HEK293T (cell line): ENCODE measurements around the gene THTPA.
"Not testable (repeated sequence)": the region's sequence is repeated elsewhere in the genome, so short reads cannot be mapped to it uniquely, and the experiment has no call there.

Source experiments
- BHLHE40 ChIP-seq: fragments of 450-650 bp; IDR thresholded peaks from 2 replicates; pipeline ENCODE4 v1.6.1; 2016; ENCODE audit warnings: mild to moderate bottlenecking, moderate library complexity, borderline replicate concordance
- FOXK2 ChIP-seq: fragments of 450-650 bp; IDR thresholded peaks from 2 replicates; pipeline ENCODE4 v1.6.1; 2016; ENCODE audit warnings: mild to moderate bottlenecking
- FOXM1 ChIP-seq: fragments of 450-650 bp; IDR thresholded peaks from 2 replicates; pipeline ENCODE4 v1.6.1; 2017; ENCODE audit warnings: mild to moderate bottlenecking, borderline replicate concordance
- NFRKB ChIP-seq: fragments of 450-650 bp; IDR thresholded peaks from 2 replicates; pipeline ENCODE4 v1.6.1; 2016; ENCODE audit warnings: mild to moderate bottlenecking, moderate library complexity
- SP1 ChIP-seq: fragments of 450-650 bp; IDR thresholded peaks from 2 replicates; pipeline ENCODE4 v1.6.1; 2017
- SUZ12 ChIP-seq: fragments of 450-650 bp; IDR thresholded peaks from 2 replicates; pipeline ENCODE4 v1.6.1; 2016; ENCODE audit warnings: mild to moderate bottlenecking
- TARDBP ChIP-seq: fragments of 450-650 bp; IDR thresholded peaks from 2 replicates; pipeline ENCODE4 v1.6.1; 2016

DNA sequence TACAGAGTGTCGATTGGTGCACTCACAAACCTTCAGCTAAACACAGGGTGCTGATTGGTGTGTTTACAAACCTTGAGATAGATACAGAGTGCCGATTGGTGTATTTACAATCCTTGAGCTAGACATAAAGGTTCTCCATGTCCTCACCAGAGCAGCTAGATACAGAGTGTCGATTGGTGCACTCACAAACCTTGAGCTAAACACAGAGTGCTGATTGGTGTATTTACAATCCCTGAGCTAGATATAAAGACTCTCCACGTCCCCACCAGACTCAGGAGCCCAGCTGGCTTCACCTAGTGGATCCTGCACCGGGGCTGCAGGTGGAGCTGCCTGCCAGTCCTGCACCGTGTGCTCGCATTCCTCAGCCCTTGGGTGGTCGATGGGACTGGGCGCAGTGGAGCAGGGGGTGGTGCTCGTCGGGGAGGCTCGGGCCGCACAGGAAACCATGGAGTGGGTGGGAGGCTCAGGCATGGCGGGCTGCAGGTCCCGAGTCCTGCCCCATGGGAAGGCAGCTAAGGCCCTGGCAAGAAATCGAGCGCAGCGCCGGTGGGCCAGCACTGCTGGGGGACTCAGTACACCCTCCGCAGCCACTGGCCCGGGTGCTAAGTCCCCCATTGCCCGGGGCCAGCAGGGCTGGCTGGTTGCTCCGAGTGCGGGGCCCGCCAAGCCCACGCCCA lies 28.6 kb downstream of the THTPA start:
- TF ChIP-seq FOXK2, BHLHE40, FOXM1, TARDBP, SUZ12, SP1, NFRKB: not testable (repeated sequence)
